ENCODE results near the gene CALCB. TPM values are rescaled to one million over a fixed set of nuclear protein-coding genes. Genes with fewer than 3 reads are reported as not detected.

The CALCB gene
- total and polyA plus RNA-seq, 2 donors, result 0.24 to 1.2 TPM

DNA sequence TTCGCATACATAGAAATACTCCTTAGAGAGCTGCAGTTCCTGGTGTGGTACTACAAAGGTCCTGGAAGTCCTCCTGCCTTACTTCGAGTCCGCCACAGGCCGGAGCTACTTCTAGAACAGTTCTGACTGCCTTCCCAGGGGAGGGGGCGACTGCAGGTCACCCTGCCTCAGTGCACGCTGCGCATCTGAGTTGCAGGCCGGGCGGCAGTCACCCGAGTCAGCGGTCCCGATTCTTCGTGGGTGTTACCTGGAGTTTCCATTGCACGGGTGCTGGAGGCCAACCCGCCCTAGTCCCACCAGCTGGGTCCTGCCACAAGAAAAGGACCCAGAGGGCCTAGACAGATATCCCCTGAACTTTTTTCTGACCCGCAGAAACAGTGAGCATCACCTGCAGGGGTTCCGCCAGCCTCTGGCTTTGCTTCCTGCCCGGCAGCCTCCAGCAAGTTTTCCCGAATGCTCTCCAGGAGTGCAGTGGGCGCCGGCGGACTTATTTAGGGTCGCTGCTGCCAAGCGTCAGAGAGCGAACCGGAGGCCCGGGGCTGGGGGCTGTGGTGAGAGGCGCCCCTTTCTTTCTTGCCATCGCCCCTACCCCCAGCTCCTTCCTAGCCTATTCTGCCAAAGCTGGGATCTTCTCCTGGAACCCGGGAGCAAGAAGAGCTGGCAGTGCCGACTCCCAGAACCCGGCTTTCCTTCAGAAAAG is 1.7 kb upstream of the CALCB start:
- WGBS, result 94% methylated on average over 32 of the region's 32 CpGs
- H3K4me1 ChIP-seq (ENCODE audit: control insufficient read depth in 2 of 2, insufficient read depth in 2 of 2, low read length in 2 of 2), result peaks cover 2 to 18% of the 10 kb centered on the region in 2 donors
- no peaks in the 10 kb centered on the region for H3K36me3 ChIP-seq (ENCODE audit: control insufficient read depth in 2 of 2, insufficient read depth in 2 of 2, low read length in 1 of 2)
- no peak overlapping the region for H3K27ac ChIP-seq (ENCODE audit: low read depth in 1 of 2, low read length in 1 of 2)
- no peak overlapping the region for H3K4me3 ChIP-seq (ENCODE audit: low read length in 2 of 2)
- peaks cover 0 to 1% of the 10 kb centered on the region in 2 donors for H3K9me3 ChIP-seq (ENCODE audit: control insufficient read depth in 2 of 2, insufficient read depth in 1 of 2, low read length in 1 of 2)
- DNase-seq (ENCODE audit: low read depth in 6 of 9, low spot score in 9 of 9), result no peak
- H3K27me3 ChIP-seq (ENCODE audit: control insufficient read depth in 2 of 2, insufficient read depth in 1 of 2, low read length in 1 of 2), result peaks cover 24 to 42% of the 10 kb centered on the region in 2 donors

- no peak for DNase-seq (ENCODE audit: low read depth in 6 of 9, low spot score in 9 of 9)
These were observed 746 bp upstream of the CALCB start for GRCh38 chr11:15072551-15073143.

DNA sequence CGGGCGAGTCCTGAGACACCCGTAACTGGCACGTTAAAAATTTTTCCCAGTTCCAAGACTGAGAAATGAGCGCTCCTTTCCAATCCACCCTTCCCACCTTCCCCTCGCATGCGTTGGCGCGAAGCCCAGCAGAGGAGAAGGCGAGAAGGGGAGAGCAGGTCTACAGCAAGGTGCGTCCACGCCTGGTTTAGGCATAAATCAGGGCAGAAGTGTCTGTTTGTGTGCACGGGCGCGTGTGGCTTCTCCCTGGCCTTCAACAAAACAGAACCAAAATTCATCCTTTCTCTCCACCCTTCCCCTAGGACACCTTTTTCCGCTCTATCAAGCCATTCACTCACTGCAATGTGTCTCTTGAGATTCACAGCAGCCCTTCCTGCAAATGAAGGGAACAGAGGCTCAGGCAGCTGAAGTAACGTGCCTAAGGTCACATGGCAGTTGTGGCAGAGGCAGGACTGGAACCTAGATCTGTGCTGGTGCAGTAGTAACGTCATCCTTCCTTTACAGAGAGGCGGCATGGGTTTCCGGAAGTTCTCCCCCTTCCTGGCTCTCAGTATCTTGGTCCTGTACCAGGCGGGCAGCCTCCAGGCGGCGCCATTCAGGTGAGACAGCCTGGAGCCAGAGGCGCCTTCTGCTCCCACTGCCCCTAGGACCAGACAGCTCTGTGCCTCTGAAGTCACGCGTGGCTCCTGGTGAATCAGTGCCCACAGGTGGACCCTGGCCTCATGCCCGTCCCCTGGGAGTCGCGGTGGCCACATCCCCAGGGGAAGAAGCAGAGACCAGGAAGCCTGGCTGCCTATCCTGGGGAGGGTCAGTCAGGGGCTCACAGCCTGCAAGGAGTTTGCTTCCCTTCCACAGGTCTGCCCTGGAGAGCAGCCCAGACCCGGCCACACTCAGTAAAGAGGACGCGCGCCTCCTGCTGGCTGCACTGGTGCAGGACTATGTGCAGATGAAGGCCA is 1.1 kb downstream of the CALCB start:
- Histone ChIP-seq H3K36me3 (ENCODE audit: control insufficient read depth in 2 of 2, insufficient read depth in 2 of 2, low read length in 1 of 2) (no peaks in the 10 kb centered on the region), H3K27ac (ENCODE audit: low read depth in 1 of 2, low read length in 1 of 2) (no peak overlapping the region), H3K4me3 (ENCODE audit: low read length in 2 of 2) (no peak overlapping the region), H3K27me3 (ENCODE audit: control insufficient read depth in 2 of 2, insufficient read depth in 1 of 2, low read length in 1 of 2) (peaks cover 24 to 42% of the 10 kb centered on the region in 2 donors), H3K4me1 (ENCODE audit: control insufficient read depth in 2 of 2, insufficient read depth in 2 of 2, low read length in 2 of 2) (peaks cover 2 to 18% of the 10 kb centered on the region in 2 donors), H3K9me3 (ENCODE audit: control insufficient read depth in 2 of 2, insufficient read depth in 1 of 2, low read length in 1 of 2) (peaks cover 0 to 1% of the 10 kb centered on the region in 2 donors)
- WGBS, result 8% methylated on average over 33 of the region's 33 CpGs
- DNase-seq (ENCODE audit: low read depth in 6 of 9, low spot score in 9 of 9), result peak; percentile 20 to 74 (median 40)

More at GRCh38 chr11:15072551-15073143, 746 bp upstream of the CALCB start:
- Histone ChIP-seq H3K9me3 (ENCODE audit: control insufficient read depth in 2 of 2, insufficient read depth in 1 of 2, low read length in 1 of 2) (peaks cover 0 to 1% of the 10 kb centered on the region in 2 donors), H3K27ac (ENCODE audit: low read depth in 1 of 2, low read length in 1 of 2) (no peak overlapping the region), H3K27me3 (ENCODE audit: control insufficient read depth in 2 of 2, insufficient read depth in 1 of 2, low read length in 1 of 2) (peaks cover 24 to 42% of the 10 kb centered on the region in 2 donors), H3K4me1 (ENCODE audit: control insufficient read depth in 2 of 2, insufficient read depth in 2 of 2, low read length in 2 of 2) (peaks cover 2 to 18% of the 10 kb centered on the region in 2 donors), H3K4me3 (ENCODE audit: low read length in 2 of 2) (no peak overlapping the region), H3K36me3 (ENCODE audit: control insufficient read depth in 2 of 2, insufficient read depth in 2 of 2, low read length in 1 of 2) (no peaks in the 10 kb centered on the region)
- 81% methylated on average over 23 of the region's 23 CpGs for WGBS

DNA sequence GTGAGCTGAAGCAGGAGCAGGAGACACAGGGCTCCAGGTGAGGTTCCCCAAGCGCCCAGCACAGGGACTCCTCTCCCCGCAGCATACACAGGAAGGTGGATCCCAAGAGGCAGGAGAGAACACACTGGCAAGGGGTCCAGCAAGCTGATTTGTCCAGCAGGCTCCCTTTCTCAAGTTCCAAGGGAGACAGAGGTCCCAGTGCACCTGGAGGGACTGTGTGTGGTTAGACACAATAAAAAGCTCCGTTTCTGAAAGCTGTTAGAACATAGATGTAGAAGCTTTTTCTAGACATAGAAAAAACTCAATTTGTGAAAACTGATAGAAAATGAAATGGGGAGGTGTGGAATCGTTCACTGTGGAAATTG is 1.8 kb downstream of the CALCB start:
- Histone ChIP-seq H3K36me3 (ENCODE audit: control insufficient read depth in 2 of 2, insufficient read depth in 2 of 2, low read length in 1 of 2) (no peaks in the 10 kb centered on the region), H3K27ac (ENCODE audit: low read depth in 1 of 2, low read length in 1 of 2) (no peak overlapping the region), H3K27me3 (ENCODE audit: control insufficient read depth in 2 of 2, insufficient read depth in 1 of 2, low read length in 1 of 2) (peaks cover 24 to 42% of the 10 kb centered on the region in 2 donors), H3K4me3 (ENCODE audit: low read length in 2 of 2) (no peak overlapping the region), H3K9me3 (ENCODE audit: control insufficient read depth in 2 of 2, insufficient read depth in 1 of 2, low read length in 1 of 2) (peaks cover 0 to 1% of the 10 kb centered on the region in 2 donors), H3K4me1 (ENCODE audit: control insufficient read depth in 2 of 2, insufficient read depth in 2 of 2, low read length in 2 of 2) (peaks cover 2 to 18% of the 10 kb centered on the region in 2 donors)
- no peak for DNase-seq (ENCODE audit: low read depth in 6 of 9, low spot score in 9 of 9)
- WGBS, result 50% methylated on average over 4 of the region's 4 CpGs

DNA sequence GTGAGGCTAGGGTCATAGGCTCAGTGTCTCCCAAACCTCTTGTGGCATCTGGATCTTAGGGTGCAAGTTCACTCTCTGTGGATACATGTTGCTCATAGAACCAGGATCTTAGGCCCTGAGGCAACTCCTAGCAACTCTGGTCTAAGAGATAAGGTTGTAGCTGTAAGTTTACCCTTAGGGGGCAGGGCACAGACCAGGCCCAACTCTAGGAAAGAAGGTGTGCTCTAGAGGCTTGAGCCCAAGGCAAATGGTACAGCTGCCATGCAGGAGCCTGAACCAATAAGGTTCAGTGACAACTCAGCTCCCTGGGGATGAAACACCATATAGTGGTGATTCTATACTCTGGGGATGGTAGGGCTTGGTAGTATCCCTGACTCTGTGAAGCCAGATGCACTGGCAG is 17.8 kb downstream of the CALCB start:
- Histone ChIP-seq H3K27ac (ENCODE audit: low read depth in 1 of 2, low read length in 1 of 2) (no peak overlapping the region), H3K27me3 (ENCODE audit: control insufficient read depth in 2 of 2, insufficient read depth in 1 of 2, low read length in 1 of 2) (no peaks in the 10 kb centered on the region), H3K4me3 (ENCODE audit: low read length in 2 of 2) (no peak overlapping the region), H3K4me1 (ENCODE audit: control insufficient read depth in 2 of 2, insufficient read depth in 2 of 2, low read length in 2 of 2) (no peaks in the 10 kb centered on the region), H3K9me3 (ENCODE audit: control insufficient read depth in 2 of 2, insufficient read depth in 1 of 2, low read length in 1 of 2) (no peaks in the 10 kb centered on the region), H3K36me3 (ENCODE audit: control insufficient read depth in 2 of 2, insufficient read depth in 2 of 2, low read length in 1 of 2) (no peaks in the 10 kb centered on the region)
- DNase-seq (ENCODE audit: low read depth in 6 of 9, low spot score in 9 of 9), result no peak

- DNase-seq (ENCODE audit: low read depth in 6 of 9, low spot score in 9 of 9), result no peak
These were observed 18.2 kb downstream of the CALCB start for GRCh38 chr11:15091625-15092024.

GRCh38 chr11:15093432-15093831 is 20.0 kb downstream of the CALCB start:
- no peak for DNase-seq (ENCODE audit: low read depth in 6 of 9, low spot score in 9 of 9)
- Histone ChIP-seq H3K4me3 (ENCODE audit: low read length in 2 of 2) (no peak overlapping the region), H3K4me1 (ENCODE audit: control insufficient read depth in 2 of 2, insufficient read depth in 2 of 2, low read length in 2 of 2) (no peaks in the 10 kb centered on the region), H3K9me3 (ENCODE audit: control insufficient read depth in 2 of 2, insufficient read depth in 1 of 2, low read length in 1 of 2) (no peaks in the 10 kb centered on the region), H3K27ac (ENCODE audit: low read depth in 1 of 2, low read length in 1 of 2) (no peak overlapping the region), H3K36me3 (ENCODE audit: control insufficient read depth in 2 of 2, insufficient read depth in 2 of 2, low read length in 1 of 2) (no peaks in the 10 kb centered on the region), H3K27me3 (ENCODE audit: control insufficient read depth in 2 of 2, insufficient read depth in 1 of 2, low read length in 1 of 2) (no peaks in the 10 kb centered on the region)
- WGBS, result 15% methylated on average over 2 of the region's 2 CpGs

More at GRCh38 chr11:15091625-15092024, 18.2 kb downstream of the CALCB start:
- Histone ChIP-seq H3K4me1 (ENCODE audit: control insufficient read depth in 2 of 2, insufficient read depth in 2 of 2, low read length in 2 of 2) (no peaks in the 10 kb centered on the region), H3K36me3 (ENCODE audit: control insufficient read depth in 2 of 2, insufficient read depth in 2 of 2, low read length in 1 of 2) (no peaks in the 10 kb centered on the region), H3K9me3 (ENCODE audit: control insufficient read depth in 2 of 2, insufficient read depth in 1 of 2, low read length in 1 of 2) (no peaks in the 10 kb centered on the region), H3K27ac (ENCODE audit: low read depth in 1 of 2, low read length in 1 of 2) (no peak overlapping the region), H3K27me3 (ENCODE audit: control insufficient read depth in 2 of 2, insufficient read depth in 1 of 2, low read length in 1 of 2) (no peaks in the 10 kb centered on the region), H3K4me3 (ENCODE audit: low read length in 2 of 2) (no peak overlapping the region)
- WGBS, result 98% methylated on average over 1 of the region's 1 CpG

- Histone ChIP-seq H3K27ac (ENCODE audit: low read depth in 1 of 2, low read length in 1 of 2) (no peak overlapping the region), H3K9me3 (ENCODE audit: control insufficient read depth in 2 of 2, insufficient read depth in 1 of 2, low read length in 1 of 2) (no peaks in the 10 kb centered on the region), H3K4me3 (ENCODE audit: low read length in 2 of 2) (no peak overlapping the region), H3K4me1 (ENCODE audit: control insufficient read depth in 2 of 2, insufficient read depth in 2 of 2, low read length in 2 of 2) (no peaks in the 10 kb centered on the region), H3K36me3 (ENCODE audit: control insufficient read depth in 2 of 2, insufficient read depth in 2 of 2, low read length in 1 of 2) (no peaks in the 10 kb centered on the region), H3K27me3 (ENCODE audit: control insufficient read depth in 2 of 2, insufficient read depth in 1 of 2, low read length in 1 of 2) (peaks cover 0 to 2% of the 10 kb centered on the region in 2 donors)
- DNase-seq (ENCODE audit: low read depth in 6 of 9, low spot score in 9 of 9), result no peak
- 96% methylated on average over 2 of the region's 2 CpGs for WGBS
These were observed 22.4 kb downstream of the CALCB start for GRCh38 chr11:15095736-15096228.
